Fibroblast of skin of abdomen (primary cell): ENCODE results near the gene PRKG1.

Experiments used
- DNase-seq: peaks from one replicate; pipeline ENCODE4 v3.0.0-alpha.2; 2013

Gene PRKG1

GRCh38 chr10:51768886-51769465 lies 694.7 kb downstream of the PRKG1 start:
- DNase-seq = no peak

GRCh38 chr10:51770709-51771108 lies 696.4 kb downstream of the PRKG1 start:
- DNase-seq = peak; percentile 39

GRCh38 chr10:51772387-51772786 lies 698.1 kb downstream of the PRKG1 start:
- no peak for DNase-seq

GRCh38 chr10:51773681-51774080 lies 699.4 kb downstream of the PRKG1 start:
- no peak for DNase-seq

GRCh38 chr10:51783941-51784340 lies 709.7 kb downstream of the PRKG1 start:
- no peak for DNase-seq

- no peak for DNase-seq
Measured at GRCh38 chr10:51786016-51786683, 711.9 kb downstream of the PRKG1 start.

GRCh38 chr10:51786684-51787035 lies 712.4 kb downstream of the PRKG1 start:
- DNase-seq = no peak

GRCh38 chr10:51788273-51788672 lies 714.0 kb downstream of the PRKG1 start:
- DNase-seq = no peak

GRCh38 chr10:51789118-51789517 lies 714.8 kb downstream of the PRKG1 start:
- DNase-seq = no peak

- no peak for DNase-seq
Measured at GRCh38 chr10:51789903-51790302, 715.6 kb downstream of the PRKG1 start.

GRCh38 chr10:51792678-51793077 lies 718.4 kb downstream of the PRKG1 start:
- no peak for DNase-seq

- DNase-seq = no peak
Measured at GRCh38 chr10:51800121-51800520, 725.8 kb downstream of the PRKG1 start.

- peak; percentile 37 for DNase-seq
Measured at GRCh38 chr10:51800725-51801424, 726.6 kb downstream of the PRKG1 start.

- no peak for DNase-seq
Measured at GRCh38 chr10:51802030-51802429, 727.7 kb downstream of the PRKG1 start.

- DNase-seq = peak; percentile 63
Measured at GRCh38 chr10:51804866-51805265, 730.6 kb downstream of the PRKG1 start.

GRCh38 chr10:51806079-51806835 lies 732.0 kb downstream of the PRKG1 start:
- no peak for DNase-seq

GRCh38 chr10:51808187-51808586 lies 733.9 kb downstream of the PRKG1 start:
- DNase-seq = no peak

- DNase-seq = no peak
Measured at GRCh38 chr10:51815723-51816122, 741.4 kb downstream of the PRKG1 start.

- DNase-seq = no peak
Measured at GRCh38 chr10:51821045-51821444, 746.8 kb downstream of the PRKG1 start.

GRCh38 chr10:51821745-51822144 lies 747.5 kb downstream of the PRKG1 start:
- DNase-seq = no peak

- peak; percentile 48 for DNase-seq
Measured at GRCh38 chr10:51832652-51833383, 758.5 kb downstream of the PRKG1 start.

- DNase-seq = no peak
Measured at GRCh38 chr10:51834548-51834947, 760.3 kb downstream of the PRKG1 start.

- no peak for DNase-seq
Measured at GRCh38 chr10:51838471-51838870, 764.2 kb downstream of the PRKG1 start.
